ENCODE measurements around the gene LEFTY1.

- TF ChIP-seq CTCF (conservative IDR thresholded peaks at IDR 0.05 in 1 of 2, IDR thresholded peaks at IDR 0.05 in 1 of 2; ENCODE audit: low read depth in 1 of 2, low read length in 2 of 2): no peak
- no peak for TF ChIP-seq EZH2 (IDR thresholded peaks at IDR 0.05; ENCODE audit: low read length, missing control alignments)
These were observed 43.8 kb downstream of the LEFTY1 start for GRCh38 chr1:225845097-225845496.
